HG02623 (cell line): Measurements from ENCODE around the gene ZNF814.
"Not testable (repeated sequence)": the region's sequence is repeated elsewhere in the genome, so short reads cannot be mapped to it uniquely, and the experiment has no call there.

Experiments used
- ATAC-seq: cut with Tn5 transposase; IDR thresholded peaks from one replicate; pipeline ENCODE4 v1.9.1; 2021; ENCODE audit warnings: moderate library complexity; ENCODE audit not compliant: unreplicated experiment

Gene ZNF814

DNA sequence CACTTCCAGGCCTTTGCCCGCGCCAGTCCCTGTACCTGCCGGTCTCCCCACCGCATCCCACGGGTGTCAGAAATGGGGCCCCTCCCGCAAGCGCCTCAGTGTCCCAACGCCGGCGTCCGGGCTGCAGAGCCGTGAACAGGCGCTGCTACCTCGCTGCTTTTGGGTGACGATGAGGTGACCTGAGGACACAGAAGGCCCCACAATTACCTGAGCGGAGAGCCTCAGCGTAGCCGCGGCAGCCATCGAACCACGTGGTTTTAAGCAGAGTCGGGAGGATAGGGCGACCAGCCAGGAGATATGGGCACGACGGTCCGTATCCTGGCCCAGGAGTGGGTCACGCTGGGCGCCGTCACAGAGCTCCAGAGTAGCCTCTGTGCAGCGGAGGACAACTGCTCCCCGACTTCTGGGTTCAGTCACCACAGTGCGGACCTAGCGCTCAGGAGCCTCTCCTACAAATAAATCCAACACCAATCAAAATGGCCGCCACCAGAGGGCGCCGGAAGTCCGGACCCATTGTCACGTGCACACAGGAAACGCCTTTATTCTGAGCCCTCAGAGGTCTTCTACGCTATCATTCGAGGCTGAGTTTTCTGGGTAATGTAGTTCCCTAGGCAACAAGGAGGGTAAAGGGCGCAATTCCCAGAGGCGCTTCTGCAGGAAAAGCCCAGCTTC, at the start of gene ZNF814:
Gene ZNF814 (minus strand): TSS at position 478 of the 672 bp plus-strand sequence. CDS start 235 bp downstream, at position 243.
- no peak for ATAC-seq

DNA sequence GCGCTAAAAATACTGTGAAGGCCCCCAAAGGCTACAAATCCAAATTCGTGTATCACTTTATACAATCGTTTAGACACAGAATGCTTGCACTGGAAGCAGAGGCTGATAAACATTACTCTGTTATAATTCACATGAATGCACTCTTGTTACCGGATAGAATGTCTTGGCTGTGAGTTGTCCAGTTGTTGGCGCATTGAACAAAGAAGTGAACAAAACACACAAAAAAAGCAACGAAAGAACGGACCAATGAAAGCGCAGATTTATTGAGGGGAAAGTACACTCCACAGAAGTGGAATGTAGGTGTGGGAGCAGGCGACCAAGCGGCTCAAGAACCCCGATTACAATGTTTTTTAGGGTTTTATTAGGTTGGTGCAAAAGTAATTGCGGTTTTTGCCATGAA, 46.9 kb upstream of the ZNF814 start:
- ATAC-seq, result no peak

DNA sequence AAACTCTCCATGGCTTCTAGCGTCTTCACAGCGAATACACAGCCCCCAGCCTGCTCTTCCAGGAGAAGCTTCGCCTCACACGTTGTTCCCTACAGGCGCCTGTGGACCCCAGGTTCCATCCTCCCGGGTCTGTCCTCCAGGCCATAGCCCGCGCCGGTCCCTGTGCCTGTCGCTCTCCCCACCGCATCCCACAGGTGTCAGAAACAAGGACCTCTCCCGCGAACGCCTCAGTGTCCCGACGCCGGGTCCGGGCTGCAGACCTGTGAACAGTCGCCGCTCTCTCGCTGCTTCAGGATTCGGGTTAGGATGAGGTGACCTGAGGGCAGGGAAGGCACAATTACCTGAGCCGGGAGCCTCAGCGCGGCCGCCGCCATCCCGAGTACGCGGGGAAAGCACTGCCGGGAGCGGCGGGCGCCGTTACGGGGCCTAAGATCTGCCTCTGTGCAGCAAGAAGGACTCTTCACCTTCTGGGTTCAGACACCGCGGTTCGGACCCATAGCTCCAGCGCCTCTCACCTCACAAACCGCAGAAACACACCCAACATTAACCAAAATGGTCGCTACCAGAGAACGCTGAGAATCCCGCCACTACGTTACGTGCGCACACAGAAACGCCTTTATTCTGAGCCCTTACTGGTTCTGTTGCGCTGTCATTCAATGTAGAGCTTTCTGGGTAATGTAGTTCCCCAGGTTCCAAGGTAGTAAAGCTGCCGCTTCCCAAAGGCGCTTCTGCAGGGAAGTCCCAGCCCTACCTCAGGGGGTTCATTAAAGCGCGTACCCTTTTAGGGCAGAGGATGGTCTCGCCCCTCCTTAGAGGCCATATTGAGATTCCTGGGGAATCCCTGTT, 46.2 kb upstream of the ZNF814 start, which contains the start of gene ZNF418:
Gene ZNF418 (minus strand): TSS at position 583 of the 846 bp plus-strand sequence. CDS start 1,580 bp downstream, outside the sequence.
- no peak for ATAC-seq

DNA sequence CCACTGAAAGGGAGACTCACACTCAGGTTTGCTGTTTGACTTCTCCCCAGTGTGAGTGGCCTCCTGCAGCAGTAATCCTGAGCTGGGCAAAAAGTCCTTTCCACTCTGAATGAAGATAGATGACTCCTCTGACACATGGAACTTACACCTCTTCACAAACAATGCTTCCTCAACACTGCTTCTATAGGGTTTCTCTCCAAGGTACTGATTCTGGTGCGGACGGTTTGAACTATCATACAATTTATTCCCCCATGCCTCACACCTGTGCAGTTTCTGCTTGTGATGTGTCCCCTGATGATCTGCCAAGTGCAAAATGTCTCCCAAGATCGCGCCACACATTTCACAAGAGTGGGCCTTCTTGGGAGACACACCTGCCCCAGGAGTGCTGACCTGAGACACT, 38.8 kb upstream of the ZNF814 start:
- no peak for ATAC-seq

DNA sequence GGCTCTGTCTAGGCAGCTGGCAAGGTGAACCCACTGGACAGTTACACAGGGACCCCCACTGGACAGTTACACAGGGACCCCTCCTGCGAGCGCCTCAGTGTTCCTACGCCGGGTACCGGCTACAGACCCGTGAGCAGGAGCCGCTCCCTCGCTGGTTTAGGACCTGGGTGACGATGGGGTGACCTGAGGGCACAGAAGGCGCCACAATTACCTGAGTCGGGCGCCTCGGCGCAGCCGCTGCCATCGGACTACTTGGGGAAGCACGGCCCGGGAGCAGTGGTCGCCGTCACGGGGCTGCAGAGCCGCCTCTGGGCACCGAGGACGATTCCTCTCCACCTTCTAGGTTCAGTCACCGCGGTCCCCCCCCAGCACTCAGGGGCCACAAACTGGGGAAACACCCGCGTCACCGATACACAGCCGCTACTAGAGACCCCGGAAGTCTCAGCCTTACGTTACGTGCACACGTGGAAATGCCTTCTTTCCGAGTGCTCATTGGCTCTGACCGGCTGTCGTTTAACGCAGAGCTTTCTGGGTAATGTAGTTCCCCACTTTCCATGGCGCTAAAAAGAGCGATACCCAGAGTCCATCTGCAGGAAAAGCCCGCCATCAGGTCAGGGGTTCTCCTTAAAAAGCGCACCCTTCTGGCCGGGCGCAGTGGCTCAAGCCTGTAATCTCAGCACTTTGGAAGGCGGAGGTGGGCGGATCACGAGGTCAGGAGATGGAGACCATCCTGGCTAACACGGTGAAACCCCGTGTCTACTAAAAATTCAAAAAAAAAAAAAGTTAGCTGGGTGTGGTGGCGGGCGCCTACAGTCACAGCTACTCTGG, 27.5 kb upstream of the ZNF814 start, which contains the start of gene ZNF417:
Gene ZNF417 (minus strand): TSS at position 425 of the 828 bp plus-strand sequence. CDS start 181 bp downstream, at position 244.
- ATAC-seq, result peak; percentile 97

DNA sequence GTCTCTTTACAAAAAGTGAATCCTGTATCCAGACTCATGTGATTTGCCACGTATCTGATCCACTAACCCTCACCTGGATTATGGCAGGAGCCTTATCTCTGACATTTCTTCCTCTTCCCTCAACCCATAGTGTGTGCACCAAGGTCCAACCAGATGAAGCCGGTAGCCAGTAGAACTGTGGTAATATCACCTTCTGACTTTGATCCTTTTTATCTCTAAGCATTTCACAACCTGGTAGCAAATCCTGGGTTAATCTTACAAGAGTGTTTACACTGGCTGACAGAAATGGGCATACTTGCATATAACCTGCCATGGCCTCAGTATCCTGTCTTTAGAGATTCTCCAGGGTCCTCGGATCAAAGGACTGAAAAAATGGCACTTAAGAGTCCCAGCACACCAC, 25.7 kb upstream of the ZNF814 start:
- no peak for ATAC-seq

DNA sequence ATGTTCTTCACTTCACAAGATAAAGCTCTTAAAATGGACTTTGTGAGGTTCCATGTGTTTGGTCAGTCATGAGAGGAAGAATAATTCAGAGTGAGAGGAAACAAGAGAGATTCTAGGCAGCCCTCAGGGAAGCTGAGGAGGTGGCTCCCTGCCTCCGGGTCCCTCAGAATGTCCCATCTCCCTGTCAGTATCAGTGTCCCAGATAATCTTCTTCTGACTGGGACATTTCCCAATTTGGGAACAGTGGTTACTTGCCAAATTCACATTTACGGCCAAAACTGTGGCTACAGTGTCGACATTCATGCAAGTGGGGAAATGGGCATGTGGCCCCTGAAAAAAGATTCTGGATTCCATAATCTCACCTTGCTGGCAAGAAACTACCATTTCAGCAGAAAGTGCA, 18.6 kb upstream of the ZNF814 start:
- ATAC-seq, result no peak

DNA sequence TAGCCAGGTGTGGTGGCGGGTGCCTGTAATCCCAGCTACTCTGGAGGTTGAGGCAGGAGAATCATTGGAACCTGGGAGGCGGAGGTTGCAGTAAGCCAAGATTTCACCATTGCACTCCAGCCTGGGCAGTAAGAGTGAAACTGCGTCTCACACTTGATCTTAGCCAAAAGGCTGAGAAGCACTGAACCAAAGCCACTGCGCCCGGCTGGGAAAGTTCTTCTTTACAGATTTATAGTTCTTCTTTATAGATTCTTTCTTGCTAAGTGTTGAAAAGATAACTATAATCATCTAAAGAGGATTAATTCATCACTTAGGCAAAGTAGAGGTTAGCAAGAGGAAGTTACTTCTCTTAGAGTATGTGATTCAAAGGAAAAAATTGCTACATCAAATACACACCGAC, 16.4 kb upstream of the ZNF814 start:
- no peak for ATAC-seq

DNA sequence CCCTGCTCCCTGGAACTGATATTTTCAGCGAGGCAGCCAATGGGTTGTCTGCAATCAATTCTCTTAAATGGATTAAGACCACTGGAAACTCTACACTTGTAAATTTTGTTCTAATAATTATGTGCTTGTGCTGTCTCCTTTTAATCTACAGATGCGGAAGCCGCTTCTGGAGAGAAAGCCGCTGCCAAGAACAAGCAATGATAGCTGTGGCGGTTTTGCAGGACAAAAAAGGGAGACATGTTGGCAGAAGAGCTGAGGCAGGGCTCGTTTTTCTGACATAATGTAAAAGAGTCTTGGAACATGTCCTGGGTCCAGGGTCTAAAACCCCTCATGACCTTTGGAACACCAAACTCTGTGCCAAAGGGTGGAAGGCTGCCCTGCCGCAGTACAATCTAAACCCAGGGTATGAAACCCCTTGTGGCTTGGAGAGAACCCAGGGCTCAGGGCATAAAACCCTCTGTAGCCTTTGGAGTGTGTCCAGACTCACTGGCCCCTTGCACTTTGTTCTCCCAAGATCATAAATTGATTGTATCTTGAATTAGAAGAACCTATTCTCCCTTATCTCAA, 14.9 kb upstream of the ZNF814 start:
- ATAC-seq, result no peak

DNA sequence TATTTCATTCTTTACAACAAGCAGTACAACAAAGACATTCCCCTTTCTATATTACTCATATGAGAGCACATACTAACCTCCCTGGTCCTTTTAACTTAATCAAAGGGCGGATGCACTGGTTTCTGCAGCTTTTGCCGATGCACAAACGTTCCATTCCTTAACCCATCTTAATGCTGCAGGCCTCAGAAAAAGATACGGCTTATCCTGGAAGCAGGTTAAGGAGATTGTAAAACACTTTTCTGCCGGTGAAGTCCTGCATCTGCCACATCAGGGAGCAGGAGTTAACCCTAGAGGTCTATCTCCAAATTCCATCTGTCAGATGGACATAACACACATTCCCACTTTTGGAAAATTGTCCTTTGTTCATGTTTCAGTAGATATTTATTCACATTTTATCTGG, 11.5 kb upstream of the ZNF814 start:
- no peak for ATAC-seq

DNA sequence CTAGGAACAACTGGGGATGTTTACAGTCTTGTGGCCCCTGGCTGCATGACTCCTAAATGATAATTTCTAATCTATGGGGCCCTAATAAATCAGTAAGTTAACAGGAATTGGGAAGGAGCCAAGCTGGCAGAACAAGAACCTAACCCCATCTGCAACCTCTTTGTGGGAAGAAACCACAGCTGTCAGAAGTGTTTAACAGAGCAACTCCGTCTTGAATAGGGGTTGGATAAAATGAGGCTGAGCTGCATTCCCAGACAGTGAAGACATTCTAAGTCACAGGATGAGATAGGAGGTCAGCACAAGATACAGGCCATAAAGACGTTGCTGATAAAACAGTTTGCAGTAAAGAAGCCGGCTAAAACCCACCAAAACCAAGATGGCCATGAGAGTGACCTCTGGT, 1.9 kb upstream of the ZNF814 start:
- ATAC-seq, result not testable (repeated sequence)

DNA sequence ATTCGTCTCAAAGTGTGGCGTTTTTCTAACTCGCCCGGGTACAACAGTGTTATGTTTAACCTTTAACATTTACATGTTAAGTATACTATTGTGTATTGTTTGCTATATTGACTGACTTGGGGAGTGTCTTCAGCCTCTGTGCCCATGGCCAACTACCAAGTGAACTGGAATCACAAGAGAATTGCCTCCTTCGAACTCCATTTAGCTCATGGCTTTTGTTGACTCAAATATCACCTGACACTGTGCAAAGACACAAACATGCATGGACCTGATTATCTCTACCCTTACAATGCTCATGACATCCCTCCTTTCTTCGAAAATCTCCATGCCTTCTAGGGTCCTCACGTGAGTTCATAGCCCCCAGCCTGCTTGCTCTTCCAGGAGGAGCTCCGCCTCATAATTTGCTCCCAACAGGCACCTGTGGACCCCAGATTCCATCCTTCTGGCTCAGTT, 704 bp downstream of the ZNF814 start:
- ATAC-seq, result no peak

DNA sequence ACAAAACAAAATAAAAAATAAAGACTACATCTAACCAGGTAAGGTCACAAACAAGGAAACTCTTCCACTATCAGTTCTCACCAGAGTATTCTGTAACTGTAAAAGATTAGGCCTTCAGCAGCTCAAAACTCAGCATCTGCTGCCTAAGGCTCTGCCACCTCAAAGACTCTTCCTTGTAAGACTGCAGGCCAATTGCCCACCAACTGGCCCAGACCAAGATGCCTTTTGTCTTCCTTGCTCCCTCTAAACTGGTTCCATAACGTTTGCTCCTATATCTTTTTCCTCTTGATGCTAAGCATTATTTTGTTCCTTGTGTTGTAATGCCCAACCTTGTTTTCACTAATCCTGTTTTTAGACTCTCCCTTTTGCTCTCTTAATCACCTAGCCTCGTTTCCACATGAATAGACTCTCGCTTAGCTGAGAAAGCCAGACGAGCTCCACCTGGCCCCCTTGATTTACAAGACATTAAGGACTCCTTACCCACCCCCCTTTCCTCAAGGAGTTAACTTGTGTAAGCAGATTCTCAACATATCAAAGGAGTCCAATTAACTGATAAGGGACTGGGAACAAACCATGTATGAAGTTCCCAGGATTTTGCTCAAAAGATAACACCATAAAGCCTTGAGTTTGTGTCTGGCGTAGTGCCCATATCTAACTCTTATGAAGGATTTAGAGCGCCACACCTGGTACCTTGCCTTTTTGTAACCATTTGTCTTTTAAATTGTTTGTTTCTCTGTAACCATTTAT, 1.5 kb downstream of the ZNF814 start:
- ATAC-seq, result no peak

DNA sequence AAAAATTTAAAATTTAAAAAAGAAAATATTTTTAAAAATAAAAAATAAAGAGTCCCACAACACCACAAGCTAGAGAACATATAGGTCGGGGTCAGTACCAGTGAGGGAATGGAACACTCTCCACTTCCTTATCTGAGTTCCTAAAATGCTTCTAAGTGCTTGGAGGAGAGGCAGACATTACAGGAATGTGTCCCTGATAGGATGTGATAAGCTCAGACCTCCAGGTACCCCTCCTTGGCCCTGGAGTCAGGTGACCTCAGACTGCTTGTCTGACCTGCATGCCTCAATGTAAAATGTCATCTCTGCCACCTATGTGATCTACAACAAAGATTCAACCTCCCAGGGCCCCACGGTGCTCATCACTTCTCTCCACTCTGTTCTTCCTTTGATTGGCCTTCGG, 2.8 kb downstream of the ZNF814 start:
- no peak for ATAC-seq

DNA sequence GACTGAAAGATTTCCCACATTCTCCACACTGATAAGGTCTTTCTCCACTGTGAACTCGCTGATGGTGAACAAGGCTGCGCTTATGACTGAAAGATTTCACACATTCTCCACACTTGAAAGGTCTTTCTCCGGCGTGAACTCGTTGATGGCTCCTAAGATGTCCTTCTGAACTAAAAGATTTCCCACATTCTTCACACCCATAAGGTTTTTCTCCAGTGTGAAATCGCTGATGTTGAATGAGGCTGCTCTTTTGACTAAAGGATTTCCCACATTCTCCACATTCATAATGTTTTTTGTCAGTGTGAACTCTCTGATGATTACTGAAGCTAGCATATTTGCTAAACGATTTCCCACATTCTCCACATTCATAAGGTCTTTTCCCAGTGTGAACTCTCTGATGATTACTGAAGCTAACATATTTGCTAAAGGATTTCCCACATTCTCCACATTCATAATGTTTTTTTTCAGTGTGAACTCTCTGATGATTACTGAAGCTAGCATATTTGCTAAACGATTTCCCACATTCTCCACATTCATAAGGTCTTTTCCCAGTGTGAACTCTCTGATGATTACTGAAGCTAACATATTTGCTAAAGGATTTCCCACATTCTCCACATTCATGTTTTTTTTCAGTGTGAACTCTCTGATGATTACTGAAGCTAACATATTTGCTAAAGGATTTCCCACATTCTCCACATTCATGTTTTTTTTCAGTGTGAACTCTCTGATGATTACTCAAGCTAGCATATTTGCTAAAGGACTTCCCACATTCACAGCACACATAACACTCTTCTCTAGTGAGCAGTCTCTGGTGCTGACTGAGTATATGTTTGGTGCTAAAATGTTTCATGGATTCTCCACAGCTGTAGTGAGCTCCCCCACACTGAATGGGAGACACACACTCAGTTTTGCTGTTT, 14.7 kb downstream of the ZNF814 start:
- ATAC-seq, result not testable (repeated sequence)

DNA sequence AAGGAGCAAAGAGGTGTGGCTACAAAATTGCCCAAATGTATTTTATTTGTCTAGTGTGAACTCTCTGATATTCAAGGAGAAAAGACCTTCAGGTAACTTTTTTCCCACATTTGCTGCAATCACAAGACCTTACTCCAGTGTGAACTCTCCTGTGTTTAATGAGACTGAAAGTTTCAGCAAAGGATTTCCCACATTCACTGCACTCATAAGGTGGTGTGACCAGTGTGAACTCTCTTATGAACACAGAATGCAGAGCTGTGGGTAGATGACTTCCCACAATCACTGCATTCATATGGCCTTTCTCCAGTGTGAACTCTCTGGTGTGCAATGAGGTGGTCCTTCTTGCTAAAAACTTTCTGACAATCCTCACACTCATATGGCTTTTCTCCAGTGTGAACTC, 16.4 kb downstream of the ZNF814 start:
- no peak for ATAC-seq

DNA sequence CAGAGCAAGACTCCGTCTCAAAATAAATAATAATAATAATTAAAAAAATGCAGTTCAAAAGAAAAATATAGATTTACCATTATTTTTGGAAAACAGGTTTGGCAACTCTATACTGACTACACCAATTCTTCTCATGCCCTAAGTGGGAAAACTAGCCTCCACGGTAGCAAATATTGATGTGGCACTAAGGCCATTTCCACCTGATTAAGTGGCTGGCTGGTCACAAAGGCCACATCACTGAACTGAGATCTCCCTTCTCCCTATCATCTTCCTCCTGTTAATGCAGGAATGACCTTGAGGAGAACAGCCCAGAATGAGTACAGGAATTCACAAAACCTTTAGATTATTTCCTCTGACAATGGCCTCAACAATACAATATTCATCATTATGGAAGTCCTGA, 18.6 kb downstream of the ZNF814 start:
- no peak for ATAC-seq

DNA sequence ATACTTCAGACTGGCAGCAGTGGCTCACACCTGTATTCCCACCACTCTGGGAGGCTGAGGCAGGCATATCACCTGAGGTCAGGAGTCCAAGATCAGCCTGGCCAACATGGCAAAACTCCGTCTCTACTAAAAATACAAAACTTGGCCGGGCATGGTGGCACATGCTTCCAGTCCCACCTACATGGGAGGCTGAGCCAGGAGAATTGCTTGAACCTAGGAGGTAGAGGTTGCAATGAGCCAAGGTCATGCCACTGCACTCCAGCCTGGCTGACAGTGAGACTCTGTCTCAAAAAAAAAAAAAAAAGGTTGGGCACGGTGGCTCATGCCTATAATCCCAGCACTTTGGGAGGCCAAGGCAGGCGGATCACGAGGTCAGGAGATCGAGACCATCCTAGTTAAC, 19.2 kb downstream of the ZNF814 start:
- not testable (repeated sequence) for ATAC-seq

DNA sequence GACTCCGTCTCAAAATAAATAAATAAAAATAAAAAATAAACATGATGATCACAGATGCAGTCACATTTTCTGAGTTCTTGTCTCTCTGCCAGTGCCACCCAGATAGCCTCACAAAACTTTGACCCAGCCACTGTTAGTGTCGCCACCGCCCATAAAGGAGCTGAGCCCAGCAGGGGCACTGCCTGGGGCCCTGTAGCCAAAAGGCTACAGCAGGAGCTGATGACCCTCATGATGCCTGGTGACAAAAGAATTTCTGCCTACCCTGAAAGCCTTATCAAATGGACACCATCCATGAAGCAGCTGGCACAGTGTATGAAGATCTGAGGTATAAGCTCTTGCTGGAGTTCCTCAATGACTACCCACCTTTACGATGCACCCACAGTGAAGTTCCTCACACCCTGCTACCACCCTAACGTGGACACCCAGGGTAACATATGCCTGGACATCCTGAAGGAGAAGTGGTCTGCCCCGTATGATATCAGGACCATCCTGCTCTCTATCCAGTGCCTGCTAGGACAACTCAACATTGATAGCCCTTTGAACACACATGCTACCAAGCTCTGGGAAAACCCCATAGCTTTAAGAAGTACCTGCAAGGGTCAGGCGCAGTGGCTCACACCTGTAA, 20.9 kb downstream of the ZNF814 start:
- no peak for ATAC-seq
